Stimulated activated CD4-positive, alpha-beta T cell treated with anti-CD3 and anti-CD28 coated beads, Interleukin-2, amount 100 ng/mL, for 24 hours (primary cell): ENCODE data around the gene ACBD3.

Experiments used
- DNase-seq, 2 donors: peaks; one replicate each; pipeline ENCODE4 v3.0.0-alpha.2; 2020

ACBD3 gene

DNA sequence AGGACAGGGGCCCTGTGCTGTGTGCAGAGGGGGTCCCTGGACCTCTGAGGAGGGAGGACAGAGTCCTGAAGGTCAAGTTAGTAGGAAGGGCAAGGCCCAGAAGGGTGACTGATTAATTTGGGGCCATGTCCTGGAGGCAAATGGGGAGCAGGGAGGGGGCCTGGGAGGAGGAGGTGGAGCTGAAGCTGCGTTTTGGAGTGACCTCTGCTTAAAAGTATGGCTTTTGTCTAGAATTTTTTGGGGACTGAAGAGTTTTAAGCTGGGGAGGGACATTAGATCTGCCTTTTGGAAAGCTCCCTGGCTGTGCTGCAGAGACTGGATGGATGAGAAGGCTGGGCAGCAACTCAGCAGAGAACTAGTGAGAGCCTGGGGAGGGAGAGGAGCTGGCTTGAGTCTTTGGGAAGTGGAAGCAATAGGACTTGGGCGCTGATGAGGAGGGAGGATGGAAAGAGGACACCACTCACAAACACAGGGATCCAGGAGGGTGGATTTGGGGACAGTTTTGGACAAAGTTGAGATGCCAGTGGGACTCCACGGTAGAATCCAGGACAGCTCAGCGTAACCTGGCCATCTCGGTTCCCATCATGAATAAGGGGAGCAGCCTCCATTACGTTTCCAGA lies 52.9 kb downstream of the ACBD3 start:
- DNase-seq = no peak

GRCh38 chr1:226132728-226133503 lies 53.6 kb downstream of the ACBD3 start:
- no peak for DNase-seq

DNA sequence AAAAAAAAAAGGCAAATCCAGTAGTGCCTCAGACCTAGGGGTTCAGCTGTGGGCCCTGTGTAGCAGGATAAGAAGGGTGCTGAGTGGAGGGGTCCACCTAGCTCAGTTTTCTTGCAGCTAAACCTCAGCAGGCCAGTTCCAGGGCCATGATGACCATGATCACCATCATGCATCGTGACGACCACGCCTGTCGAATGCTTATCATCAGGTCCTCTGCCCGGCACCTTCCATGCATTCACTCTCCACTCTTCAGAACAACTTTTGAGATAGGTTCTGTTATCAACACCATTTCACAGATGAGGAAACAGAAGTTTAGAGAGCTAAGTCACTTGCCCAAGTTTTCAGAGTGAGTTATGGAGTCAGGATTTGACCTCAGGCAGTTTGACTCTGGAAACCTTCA lies 54.9 kb downstream of the ACBD3 start:
- DNase-seq = no peak

- DNase-seq = no peak
Measured at GRCh38 chr1:226129230-226129629, 57.3 kb downstream of the ACBD3 start.

GRCh38 chr1:226128487-226129075 lies 58.0 kb downstream of the ACBD3 start:
- DNase-seq = no peak

DNA sequence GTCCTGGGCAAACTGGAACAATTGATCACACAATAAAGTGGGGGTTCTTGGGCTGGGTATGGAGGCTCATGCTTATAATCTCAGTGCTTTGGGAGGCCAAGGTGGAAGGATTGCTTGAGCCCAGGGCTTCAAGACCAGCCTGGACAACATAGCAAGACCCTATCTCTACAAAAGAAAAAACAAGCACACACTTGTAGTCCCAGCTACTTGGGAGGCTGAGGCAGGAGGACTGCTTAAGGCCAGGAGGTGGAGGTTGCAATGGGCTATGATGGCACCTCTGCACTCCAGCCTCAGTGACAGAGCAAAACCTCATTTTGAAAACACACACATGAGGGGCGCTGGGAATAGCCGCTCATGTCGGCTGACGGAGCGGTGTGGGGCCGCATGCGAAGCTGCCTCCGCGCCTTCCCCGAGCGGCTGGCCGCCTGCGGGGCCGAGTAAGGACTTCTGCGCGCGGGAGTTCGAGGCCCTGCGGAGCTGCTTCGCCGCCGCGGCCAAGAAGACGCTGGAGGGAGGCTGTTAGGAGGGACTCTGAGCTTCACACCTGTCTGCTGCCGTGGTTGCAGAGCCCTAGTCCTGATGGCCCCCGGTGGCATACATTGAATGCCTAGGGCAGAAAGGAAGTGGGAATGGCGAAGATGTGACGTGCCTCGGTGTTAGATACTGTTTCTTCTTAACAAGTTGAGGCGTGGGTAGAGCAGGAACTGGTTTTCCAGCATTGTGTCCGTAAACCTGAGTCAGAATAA lies 59.5 kb downstream of the ACBD3 start:
- DNase-seq = no peak

DNA sequence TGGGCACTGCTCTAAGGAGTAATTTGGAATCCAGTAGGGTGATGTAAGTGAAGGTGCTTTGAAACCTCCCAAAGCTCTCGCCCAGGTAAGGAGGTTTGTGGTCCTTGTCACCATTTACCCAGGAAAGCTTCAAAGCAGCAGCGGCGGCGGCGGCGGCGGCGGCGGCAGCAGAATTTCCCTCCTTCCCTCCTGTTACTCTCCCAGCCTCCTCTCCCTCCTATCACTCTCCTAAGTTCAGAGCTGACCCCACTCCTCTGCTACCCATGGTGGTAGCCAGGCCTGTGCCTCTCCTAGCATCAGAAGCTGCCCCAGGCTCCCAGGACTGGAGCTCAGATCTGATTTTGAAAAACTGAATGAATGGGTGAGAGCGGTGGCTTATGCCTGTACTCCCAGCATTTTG lies 60.7 kb downstream of the ACBD3 start:
- DNase-seq = no peak

DNA sequence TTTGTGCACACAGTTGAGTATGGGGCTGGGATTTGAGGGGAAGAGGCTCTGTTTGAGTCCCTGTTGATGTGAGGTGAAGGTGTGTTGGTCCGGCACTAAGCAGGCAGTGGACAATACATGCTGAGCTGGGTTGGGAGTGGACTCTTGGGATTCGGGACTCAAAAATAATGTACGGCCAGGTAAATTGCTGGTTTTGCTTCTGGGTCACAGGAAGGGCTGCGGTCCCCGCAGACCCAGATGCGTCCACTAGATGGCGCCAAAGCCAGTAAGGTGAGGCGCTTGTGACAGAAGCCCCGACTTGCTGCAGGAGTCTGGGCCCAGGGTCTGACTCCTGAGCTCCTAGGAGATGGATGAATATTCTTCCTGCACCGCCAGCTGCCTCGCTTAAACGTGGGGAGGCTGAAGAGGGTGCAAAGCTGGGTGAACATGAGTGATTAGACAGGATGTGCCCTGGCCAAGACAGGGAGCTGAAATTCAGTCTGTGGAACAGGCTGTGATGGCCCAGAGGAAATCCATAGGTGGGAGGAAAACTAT lies 61.4 kb downstream of the ACBD3 start:
- peak; percentile 94 to 96 for DNase-seq

DNA sequence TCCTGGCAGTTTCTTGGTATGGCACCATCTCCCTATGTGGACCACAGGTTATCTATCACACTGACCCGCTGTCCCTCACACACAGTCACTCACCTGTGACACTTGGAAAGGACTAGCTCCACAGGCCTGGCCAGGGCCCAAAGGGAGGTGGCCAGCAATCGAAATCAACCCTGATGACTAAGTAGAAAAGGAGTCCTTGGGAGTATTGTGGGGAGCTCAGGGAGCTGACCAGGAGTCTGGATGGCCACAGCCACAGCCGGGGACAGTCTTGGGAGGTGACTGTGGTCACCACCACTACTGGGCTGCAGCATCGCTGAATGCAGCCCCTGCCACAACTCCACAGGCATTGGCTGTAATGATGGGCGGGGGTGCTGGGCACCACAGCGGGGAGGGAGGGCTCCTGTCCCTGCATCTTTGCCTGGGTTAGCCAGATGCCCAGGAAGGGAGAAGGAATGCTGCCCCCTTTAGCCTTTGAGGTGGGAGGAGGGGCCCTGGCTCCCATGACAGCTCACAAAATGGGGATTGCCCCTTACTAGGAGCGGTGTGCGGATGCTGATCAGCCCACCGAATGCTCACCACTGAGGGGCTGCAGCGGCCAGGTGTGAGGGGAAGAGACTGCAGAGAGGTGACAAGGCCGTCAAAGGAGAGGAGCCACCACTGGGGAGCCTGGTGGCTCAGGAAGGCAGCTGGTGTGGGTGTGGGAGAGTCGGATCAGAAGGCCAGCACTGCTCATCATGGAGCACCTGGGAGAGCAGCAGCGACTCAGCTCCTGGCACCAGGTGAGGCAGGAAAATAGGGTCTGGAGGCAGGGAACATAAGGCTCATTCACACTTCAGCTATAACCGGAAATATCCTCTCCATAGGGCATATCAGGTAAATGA lies 62.7 kb downstream of the ACBD3 start:
- no peak for DNase-seq

GRCh38 chr1:226123212-226123560 lies 63.4 kb downstream of the ACBD3 start:
- DNase-seq = no peak

DNA sequence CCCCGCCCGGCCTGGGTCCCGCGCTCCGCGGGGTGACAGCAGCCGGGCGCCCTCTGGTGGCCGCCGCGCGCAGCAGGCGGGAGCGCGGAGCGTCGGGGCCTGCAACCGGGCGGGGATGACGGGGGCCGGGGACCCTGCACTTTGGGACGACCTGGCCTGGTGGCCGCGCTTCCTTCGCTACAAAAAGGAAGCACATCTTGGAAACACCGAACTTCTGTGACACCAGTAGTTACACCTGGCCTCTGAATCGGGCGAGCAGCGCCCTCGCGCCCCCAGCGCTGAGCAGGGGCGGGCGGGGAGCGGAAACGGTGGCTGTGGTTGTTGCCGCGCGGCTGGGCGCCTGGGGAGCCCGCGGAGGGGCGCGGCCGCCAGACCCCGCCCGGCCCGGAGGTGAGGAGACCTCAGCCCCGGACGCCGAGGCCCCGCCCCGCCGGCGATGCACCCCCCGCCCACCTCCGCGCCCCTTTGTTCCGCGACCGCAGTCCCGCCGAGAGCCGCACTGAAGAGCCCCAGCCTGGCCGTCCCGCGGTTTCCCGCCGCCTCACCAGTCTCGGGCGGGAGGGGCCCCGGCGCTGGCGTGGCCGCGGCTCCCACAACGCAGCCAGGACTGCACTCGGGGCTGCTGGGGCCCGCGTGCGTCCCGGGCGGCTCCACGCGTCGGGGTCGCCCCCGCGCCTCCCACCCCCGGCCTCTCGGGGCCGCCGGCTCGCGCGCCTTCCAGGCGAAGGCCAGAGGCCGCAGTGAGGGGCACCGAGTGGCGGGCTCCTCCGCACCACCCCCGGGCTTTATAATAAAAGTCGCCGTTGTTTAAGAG lies 64.7 kb downstream of the ACBD3 start:
- peak; percentile 80 to 81 for DNase-seq

- no peak for DNase-seq
Measured at GRCh38 chr1:226121049-226121586, 65.4 kb downstream of the ACBD3 start.

DNA sequence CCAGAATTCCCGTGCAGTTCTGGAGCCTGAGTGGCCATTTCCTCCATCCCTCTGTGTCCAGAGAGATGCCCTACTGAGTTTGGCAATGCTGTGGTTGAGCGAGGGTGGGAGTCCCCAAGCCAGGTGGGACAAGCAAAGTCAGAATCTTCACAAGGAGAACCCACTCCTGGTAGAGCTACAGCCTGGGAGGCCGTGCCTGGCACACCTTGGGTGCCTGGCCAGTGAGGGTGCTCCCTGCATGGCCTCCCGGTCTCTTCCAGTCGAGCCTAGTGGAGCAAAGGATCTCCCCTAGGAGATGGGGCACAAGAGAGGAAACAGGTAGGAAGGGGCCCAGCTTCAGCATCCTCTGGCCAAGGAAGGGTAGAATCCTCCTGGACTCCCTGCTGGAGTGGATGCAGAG lies 66.1 kb downstream of the ACBD3 start:
- no peak for DNase-seq

GRCh38 chr1:226119169-226119568 lies 67.4 kb downstream of the ACBD3 start:
- DNase-seq = no peak

DNA sequence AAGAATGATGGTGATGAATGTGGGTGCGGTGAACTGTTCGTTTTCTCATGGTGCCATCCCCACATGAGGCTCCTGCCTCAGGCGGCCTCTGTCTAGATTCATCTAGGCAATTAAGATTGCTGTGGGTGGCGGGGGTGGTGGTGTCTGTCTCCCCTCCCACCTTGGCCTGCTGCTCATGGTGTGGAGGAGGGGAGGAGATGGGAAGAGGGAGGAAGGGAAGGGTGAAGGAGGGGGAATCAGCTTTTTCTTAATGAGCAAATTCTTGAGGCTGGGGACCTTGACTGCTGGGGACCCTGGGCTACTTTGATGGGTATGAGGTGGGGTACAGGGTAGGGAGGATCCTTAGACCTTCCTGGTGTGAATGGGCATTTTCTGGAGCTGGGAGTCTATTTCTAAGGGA lies 68.2 kb downstream of the ACBD3 start:
- DNase-seq = no peak

GRCh38 chr1:226117330-226117729 lies 69.2 kb downstream of the ACBD3 start:
- no peak for DNase-seq

DNA sequence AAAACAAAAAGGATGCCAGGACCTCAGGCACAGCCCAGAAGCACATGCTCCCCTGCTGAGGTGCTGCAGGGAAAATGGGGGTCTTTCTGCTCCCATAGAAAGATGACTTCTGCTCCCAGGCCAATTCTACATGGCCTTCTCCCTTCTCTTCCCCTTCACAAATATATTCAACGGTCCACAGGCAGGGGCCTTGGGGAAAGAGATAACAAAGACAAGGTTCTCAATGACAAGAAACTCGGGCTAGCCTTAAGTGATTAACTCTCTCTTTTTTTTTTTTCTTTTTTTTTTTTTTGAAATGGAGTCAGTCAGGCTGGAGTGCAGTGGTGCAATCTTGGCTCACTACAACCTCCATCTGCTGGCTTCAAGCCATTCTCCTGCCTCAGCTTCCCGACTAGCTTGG lies 69.9 kb downstream of the ACBD3 start:
- no peak for DNase-seq

DNA sequence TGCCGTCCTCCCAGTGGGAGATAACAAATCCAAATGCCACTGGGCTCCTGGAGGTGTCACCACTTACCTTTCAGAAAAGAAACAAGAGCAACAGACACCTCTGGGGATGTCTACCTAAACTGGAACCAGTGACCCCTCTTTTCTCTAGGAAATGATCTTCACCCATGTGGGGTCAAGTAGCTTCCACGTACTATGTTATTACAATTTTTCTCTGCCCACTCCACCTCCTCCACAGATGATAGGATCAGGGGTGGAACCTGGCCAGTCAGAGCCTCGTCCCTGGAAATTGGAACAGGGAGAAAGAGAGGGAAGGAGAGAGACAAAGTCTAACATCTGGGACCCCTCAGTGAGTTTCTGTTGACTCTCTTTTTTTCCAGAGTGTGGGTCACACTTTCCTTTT lies 73.9 kb downstream of the ACBD3 start:
- no peak for DNase-seq

GRCh38 chr1:226111883-226112261 lies 74.7 kb downstream of the ACBD3 start:
- DNase-seq = no peak

DNA sequence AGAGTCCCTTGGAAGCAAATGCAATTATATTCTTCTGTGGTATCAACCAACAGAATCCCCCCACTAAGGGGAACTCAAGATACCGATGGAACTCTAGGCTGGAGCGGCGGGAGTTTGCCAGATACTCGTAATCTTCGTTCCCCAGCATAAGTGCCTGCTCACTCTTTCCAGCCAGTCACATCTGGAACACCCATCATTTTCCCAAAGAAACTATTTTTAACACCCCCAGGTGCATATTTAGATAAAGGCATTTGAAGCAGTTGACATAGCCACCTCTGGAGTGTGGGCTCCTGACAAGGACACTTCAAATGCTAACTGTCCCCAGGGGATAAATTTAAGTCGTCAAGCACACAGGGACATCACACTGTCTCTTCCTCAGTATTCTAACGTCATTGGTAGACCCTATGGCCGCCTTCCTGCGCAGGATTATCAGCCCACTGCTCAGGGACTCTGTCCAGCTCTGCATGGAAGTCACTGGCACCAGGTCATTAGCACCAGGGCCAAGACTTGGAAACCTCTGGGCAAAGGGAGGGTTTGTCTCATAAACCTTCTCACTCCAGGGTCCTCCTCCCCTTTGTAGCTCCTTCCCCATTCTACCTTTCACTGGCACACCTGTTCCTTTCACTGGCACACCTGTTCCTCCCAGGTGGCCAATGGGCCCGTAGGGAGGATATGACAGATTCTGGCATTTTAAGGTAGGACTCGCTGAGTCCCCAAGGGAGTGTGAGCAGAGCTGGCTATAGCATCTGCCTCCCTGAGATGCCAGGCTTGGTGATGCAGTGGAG lies 75.3 kb downstream of the ACBD3 start:
- DNase-seq = no peak
